Right cardiac atrium (tissue), 5 donors: ENCODE data around the gene ST6GALNAC3. TPM values are rescaled to one million over a fixed set of nuclear protein-coding genes. Genes with fewer than 3 reads are reported as not detected.

Source experiments
- ATAC-seq, 2 donors: fragments of 200-7000 bp; cut with Tn5 transposase; one replicate each; pipeline versions ENCODE4 v1.8.0 to v1.9.1; 2020; ENCODE audit warnings: moderate library complexity in 2 of 2, mild to moderate bottlenecking in 1 of 2
- DNase-seq, 3 donors: peaks; one replicate each; pipeline ENCODE4 v3.0.0-alpha.2; 2020
- H3K27ac ChIP-seq: one replicate; pipeline ENCODE4 v1.5.1; 2013; ENCODE audit warnings: mild to moderate bottlenecking, low read length, control low read depth, moderate library complexity
- H3K27me3 ChIP-seq: one replicate; pipeline ENCODE4 v1.6.1; 2013; ENCODE audit not compliant: control insufficient read depth, insufficient read depth
- H3K4me1 ChIP-seq: one replicate; pipeline ENCODE4 v1.6.1; 2013; ENCODE audit warnings: low read length; ENCODE audit not compliant: control insufficient read depth, insufficient read depth
- H3K4me3 ChIP-seq: one replicate; pipeline ENCODE4 v1.5.1; 2013; ENCODE audit warnings: low read length, control low read depth
- H3K9me3 ChIP-seq: one replicate; pipeline ENCODE4 v1.6.1; 2013; ENCODE audit warnings: low read length; ENCODE audit not compliant: control insufficient read depth
- WGBS: extraction: QIAGEN DNeasy Blood & Tissue Kit; methylation state at CpG from one replicate; pipeline ENCODE4 v1.1.7; 2013; 5-methylcytosine and 5-hydroxymethylcytosine counted together
- intact Hi-C, 4 donors: fragments of 100-400 bp; cut with DNase I; formaldehyde crosslinking; loops; one replicate each; pipeline versions ENCODE4 v1.11.0 to v1.14.0; 2022 to 2023
- polyA plus RNA-seq: library from polyadenylated mRNA; stranded (reverse); fragments of 200-250 nt; gene quantifications from one replicate; pipeline ENCODE4 v1.2.3, GENCODE V29; 2013
- total RNA-seq, 4 donors: library from RNA; stranded (reverse); fragmentation: NEBNext Ultra II Directional; extraction: Animal tissue kit (Norgen Biotek cat#: 25700); gene quantifications; one replicate each; pipeline ENCODE4 v1.2.1, GENCODE V29; 2021
- donor health status: healthy with polysubstance abuse.
- donor health status: DM: no; HTN: yes; CAD: no.
- donor health status: DM: no; HTN: no; CAD: no.
- donor health status: DM: no; HTN: yes; CAD: no; lungs with severe emphysema.
- donor health status: DM: yes; HTN: yes; CAD: no.

The ST6GALNAC3 gene
- total and polyA plus RNA-seq, 5 donors = 2.8 to 19.9 (median 15.4) TPM

- intact Hi-C loops = no loop called here
- DNase-seq (no peak), ATAC-seq (no peak)
- no peak overlapping the region for H3K4me3 ChIP-seq
- no peaks in the 10 kb centered on the region for H3K4me1 ChIP-seq
- WGBS = 96% methylated on average over 3 of the region's 3 CpGs
- no peaks in the 10 kb centered on the region for H3K9me3 ChIP-seq
- H3K27me3 ChIP-seq = no peaks in the 10 kb centered on the region
- H3K27ac ChIP-seq = no peak overlapping the region
Observed at GRCh38 chr1:76507376-76507775, 432.8 kb downstream of the ST6GALNAC3 start.

GRCh38 chr1:76508871-76509270, 434.3 kb downstream of the ST6GALNAC3 start:
- ATAC-seq (no peak), DNase-seq (no peak)
- Histone ChIP-seq H3K4me1 (no peaks in the 10 kb centered on the region), H3K4me3 (no peak overlapping the region), H3K9me3 (no peaks in the 10 kb centered on the region), H3K27ac (no peak overlapping the region), H3K27me3 (no peaks in the 10 kb centered on the region)
- 64% methylated on average over 3 of the region's 3 CpGs for WGBS
- intact Hi-C loops = no loop called here

- no peaks in the 10 kb centered on the region for H3K9me3 ChIP-seq
- no peaks in the 10 kb centered on the region for H3K27me3 ChIP-seq
- ATAC-seq (peak; percentile 41 to 57), DNase-seq (no peak)
- intact Hi-C loops = no loop called here
- H3K4me1 ChIP-seq = no peaks in the 10 kb centered on the region
- H3K27ac ChIP-seq = no peak overlapping the region
- WGBS = 67% methylated on average over 7 of the region's 7 CpGs
- H3K4me3 ChIP-seq = no peak overlapping the region
Observed at GRCh38 chr1:76510672-76511557, 436.4 kb downstream of the ST6GALNAC3 start.

DNA sequence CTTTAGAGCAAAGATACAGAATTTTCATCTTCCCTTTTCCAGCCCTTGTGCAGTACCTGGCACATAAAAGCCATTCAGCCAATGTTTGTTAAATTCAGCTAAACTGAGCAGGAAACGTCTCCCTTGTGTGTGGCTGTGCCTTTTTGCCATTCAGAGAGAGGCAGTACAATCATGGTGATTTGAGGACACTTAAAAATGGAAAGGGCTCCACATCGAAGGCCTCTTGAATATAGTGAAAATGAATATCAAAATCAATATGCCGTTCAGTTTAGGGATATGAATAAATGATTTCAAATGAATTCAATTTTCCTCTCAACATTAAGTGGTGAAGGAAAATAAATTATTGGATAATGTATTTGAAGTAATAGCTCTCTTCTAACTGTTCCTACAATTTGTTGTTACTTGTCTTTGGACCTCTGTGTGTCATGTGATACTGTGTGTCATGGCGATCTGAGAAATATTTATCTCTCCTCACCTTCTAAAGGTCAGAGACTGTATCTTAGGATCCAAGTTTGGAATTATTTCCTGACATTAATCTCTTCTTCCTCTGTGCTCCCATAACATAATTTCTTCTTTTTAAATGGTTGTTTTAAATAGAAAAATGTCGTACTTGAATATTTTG, 437.1 kb downstream of the ST6GALNAC3 start:
- WGBS = 61% methylated on average over 5 of the region's 5 CpGs
- intact Hi-C loops = no loop called here
- peak in 1 of 2 donors; percentile 66 for ATAC-seq
- Histone ChIP-seq H3K4me3 (no peak overlapping the region), H3K27me3 (no peaks in the 10 kb centered on the region), H3K27ac (no peak overlapping the region), H3K4me1 (no peaks in the 10 kb centered on the region), H3K9me3 (no peaks in the 10 kb centered on the region)
- no peak for DNase-seq

GRCh38 chr1:76530953-76531352, 456.4 kb downstream of the ST6GALNAC3 start:
- Histone ChIP-seq H3K4me1 (no peaks in the 10 kb centered on the region), H3K27me3 (no peaks in the 10 kb centered on the region), H3K27ac (no peak overlapping the region), H3K4me3 (no peak overlapping the region), H3K9me3 (no peaks in the 10 kb centered on the region)
- intact Hi-C loops = no loop called here
- no peak for ATAC-seq
- DNase-seq = no peak
- WGBS = 80% methylated on average over 3 of the region's 3 CpGs

- H3K9me3 ChIP-seq = no peaks in the 10 kb centered on the region
- H3K4me1 ChIP-seq = no peaks in the 10 kb centered on the region
- no peak for DNase-seq
- no peak overlapping the region for H3K4me3 ChIP-seq
- 50% methylated on average over 2 of the region's 2 CpGs for WGBS
- no peak overlapping the region for H3K27ac ChIP-seq
- intact Hi-C loops = no loop called here
- no peak for ATAC-seq
- no peaks in the 10 kb centered on the region for H3K27me3 ChIP-seq
Observed at GRCh38 chr1:76541618-76542017, 467.1 kb downstream of the ST6GALNAC3 start.

- intact Hi-C loops = no loop called here
- Histone ChIP-seq H3K27me3 (no peaks in the 10 kb centered on the region), H3K4me3 (no peak overlapping the region), H3K27ac (no peak overlapping the region), H3K4me1 (no peaks in the 10 kb centered on the region), H3K9me3 (no peaks in the 10 kb centered on the region)
- ATAC-seq (no peak), DNase-seq (no peak)
Observed at GRCh38 chr1:76542359-76542758, 467.8 kb downstream of the ST6GALNAC3 start.

GRCh38 chr1:76543495-76543894, 468.9 kb downstream of the ST6GALNAC3 start:
- 89% methylated on average over 3 of the region's 3 CpGs for WGBS
- H3K9me3 ChIP-seq = no peaks in the 10 kb centered on the region
- H3K27ac ChIP-seq = no peak overlapping the region
- H3K27me3 ChIP-seq = no peaks in the 10 kb centered on the region
- ATAC-seq (no peak), DNase-seq (no peak)
- intact Hi-C loops = no loop called here
- H3K4me3 ChIP-seq = no peak overlapping the region
- no peaks in the 10 kb centered on the region for H3K4me1 ChIP-seq

DNA sequence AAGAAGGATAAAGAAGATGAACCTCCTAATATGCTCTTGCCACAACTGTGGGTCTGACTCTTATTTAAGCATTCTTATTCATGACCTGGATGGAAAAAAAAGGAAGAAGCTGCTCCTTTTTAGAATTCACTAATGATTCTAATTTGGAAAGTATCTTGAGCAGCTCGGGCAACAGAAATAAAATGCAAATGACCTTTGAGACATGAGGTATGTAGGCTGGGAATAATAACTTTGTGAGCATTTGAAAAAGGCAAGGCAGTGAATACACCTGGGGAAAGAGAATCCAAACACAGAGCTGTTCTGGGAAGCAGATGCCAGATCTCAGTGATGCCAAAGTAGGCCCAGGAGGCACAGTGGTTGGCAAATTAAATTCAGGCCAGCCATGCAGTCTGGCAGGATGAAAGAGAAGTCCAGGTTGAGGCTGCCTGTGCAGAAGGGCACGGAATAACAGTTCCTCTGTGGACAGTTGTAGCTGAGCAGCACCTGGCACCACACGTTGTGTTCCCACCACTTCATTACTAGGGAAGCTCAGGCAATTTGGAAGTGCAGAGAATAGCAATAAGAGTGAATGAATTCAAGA, 471.9 kb downstream of the ST6GALNAC3 start:
- intact Hi-C loops = no loop called here
- WGBS = 93% methylated on average over 3 of the region's 3 CpGs
- no peak for DNase-seq
- no peak for ATAC-seq
- no peaks in the 10 kb centered on the region for H3K27me3 ChIP-seq
- H3K9me3 ChIP-seq = no peaks in the 10 kb centered on the region
- no peak overlapping the region for H3K27ac ChIP-seq
- no peaks in the 10 kb centered on the region for H3K4me1 ChIP-seq
- H3K4me3 ChIP-seq = no peak overlapping the region

DNA sequence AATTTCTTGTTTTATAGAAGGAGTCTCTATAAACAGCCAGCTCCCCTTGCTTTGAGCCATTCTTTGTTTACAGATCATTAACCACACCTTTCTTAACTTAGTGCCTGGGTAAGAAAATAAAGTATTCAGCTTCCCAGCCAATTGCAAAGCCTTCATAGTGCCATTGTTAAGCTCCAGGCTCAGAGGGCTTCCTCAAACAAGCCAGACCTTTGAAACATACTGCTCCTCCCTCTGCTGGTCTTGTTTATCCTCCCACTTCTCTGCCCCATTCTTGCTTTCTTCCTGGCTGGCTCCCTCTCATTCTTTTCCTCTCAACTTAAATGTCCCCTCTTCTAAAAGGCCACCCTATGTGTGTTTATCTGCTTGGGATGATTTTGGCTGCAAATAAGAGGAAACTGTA, 473.4 kb downstream of the ST6GALNAC3 start:
- no peak for DNase-seq
- Histone ChIP-seq H3K9me3 (no peaks in the 10 kb centered on the region), H3K4me3 (no peak overlapping the region), H3K27me3 (no peaks in the 10 kb centered on the region), H3K4me1 (no peaks in the 10 kb centered on the region), H3K27ac (no peak overlapping the region)
- no peak for ATAC-seq
- intact Hi-C loops = no loop called here

- intact Hi-C loops = no loop called here
- DNase-seq (no peak), ATAC-seq (no peak)
- Histone ChIP-seq H3K4me1 (no peaks in the 10 kb centered on the region), H3K9me3 (no peaks in the 10 kb centered on the region), H3K27me3 (no peaks in the 10 kb centered on the region), H3K4me3 (no peak overlapping the region), H3K27ac (no peak overlapping the region)
- 72% methylated on average over 4 of the region's 4 CpGs for WGBS
Observed at GRCh38 chr1:76548513-76549100, 474.1 kb downstream of the ST6GALNAC3 start.
